Sigmoid colon (tissue), 7 donors: Measurements from ENCODE around the gene OLFML1. TPM values are rescaled to one million over a fixed set of nuclear protein-coding genes. Genes with fewer than 3 reads are reported as not detected.

Source experiments
- DNase-seq: peaks from one replicate; pipeline ENCODE4 v3.0.0-alpha.2; 2019
- H3K27ac ChIP-seq, 4 donors: fragments of 200-600 bp; sonication (generic); one replicate each; pipeline ENCODE4 v1.5.1; 2016 to 2019; ENCODE audit warnings: mild to moderate bottlenecking in 1 of 4
- H3K27me3 ChIP-seq, 3 donors: fragments of 200-600 bp; sonication (generic); one replicate each; pipeline ENCODE4 v1.5.1; 2019; ENCODE audit warnings: mild to moderate bottlenecking in 1 of 3
- H3K36me3 ChIP-seq, 4 donors: fragments of 200-600 bp; sonication (generic); one replicate each; pipeline ENCODE4 v1.5.1; 2016 to 2019
- H3K4me1 ChIP-seq, 4 donors: fragments of 200-600 bp; sonication (generic); one replicate each; pipeline ENCODE4 v1.5.1; 2017 to 2019
- H3K4me3 ChIP-seq, 4 donors: fragments of 200-600 bp; sonication (generic); one replicate each; pipeline ENCODE4 v1.5.1; 2017 to 2019; ENCODE audit warnings: mild to moderate bottlenecking in 2 of 4, moderate library complexity in 1 of 4
- H3K9me3 ChIP-seq, 4 donors: fragments of 200-600 bp in 3 of 4; sonication (generic) in 3 of 4; one replicate each; pipeline versions ENCODE4 v1.5.1 to v1.6.1; 2013 to 2019
- CTCF ChIP-seq, 4 experiments: fragments of 450-650 bp in 3 of 4; fragments of 200-600 bp in 1 of 4; IDR thresholded peaks; one replicate each; pipeline ENCODE4 v1.5.1; 2016 to 2019; ENCODE audit warnings: antibody characterized with exemption in 4 of 4, mild to moderate bottlenecking in 3 of 4, moderate library complexity in 2 of 4
- EP300 ChIP-seq, 4 donors: sonication (generic); formaldehyde crosslinking; IDR thresholded peaks; one replicate each; pipeline ENCODE4 v1.6.1; 2017; ENCODE audit warnings: antibody characterized with exemption in 4 of 4
- POLR2A ChIP-seq, 2 donors: fragments of 450-650 bp; IDR thresholded peaks; one replicate each; pipeline ENCODE4 v1.6.1; 2016; ENCODE audit warnings: antibody characterized with exemption in 2 of 2, mild to moderate bottlenecking in 2 of 2, moderate library complexity in 2 of 2
- POLR2AphosphoS5 ChIP-seq, 4 donors: sonication (generic); formaldehyde crosslinking; IDR thresholded peaks; one replicate each; pipeline ENCODE4 v1.6.1; 2017; ENCODE audit warnings: antibody characterized with exemption in 4 of 4
- WGBS, 2 donors: extraction: QIAGEN DNeasy Blood & Tissue Kit; methylation state at CpG; one replicate each; pipeline ENCODE4 v1.1.7; 2013; 5-methylcytosine and 5-hydroxymethylcytosine counted together
- intact Hi-C: fragments of 100-400 bp; cut with DNase I; formaldehyde crosslinking; loops from one replicate; pipeline ENCODE4 v1.15.1; 2023
- polyA plus RNA-seq, 3 donors: library from polyadenylated mRNA; stranded (reverse); fragments of 200-250 nt; gene quantifications; one replicate each; pipeline ENCODE4 v1.2.3, GENCODE V29; 2013
- total RNA-seq, 4 donors: library from RNA; depleted of rRNA; stranded (reverse); fragments of >200 nt; gene quantifications; one replicate each; pipeline ENCODE4 v1.1.0, GENCODE V29; 2016
- donor health status: healthy with polysubstance abuse.
- donor health status: Bipolar disorder and iron deficiency.
- donor health status: healthy.

The OLFML1 gene
- total and polyA plus RNA-seq, 7 donors, result 1.8 to 14.7 (median 4.9) TPM; not detected in 1

- intact Hi-C loops, result no loop called here
- no peak overlapping the region for H3K27ac ChIP-seq
- no peaks in the 10 kb centered on the region for H3K4me1 ChIP-seq
- no peaks in the 10 kb centered on the region for H3K27me3 ChIP-seq
- H3K9me3 ChIP-seq, result no peaks in the 10 kb centered on the region
- H3K4me3 ChIP-seq, result no peak overlapping the region
- no peak for DNase-seq
- 83 to 89% methylated on average over 8 of the region's 8 CpGs for WGBS, 2 donors
- H3K36me3 ChIP-seq, result no peaks in the 10 kb centered on the region
- TF ChIP-seq EP300 (IDR thresholded peaks at IDR 0.05) (no peak), POLR2AphosphoS5 (IDR thresholded peaks at IDR 0.05) (no peak), POLR2A (IDR thresholded peaks at IDR 0.05) (no peak), CTCF (IDR thresholded peaks at IDR 0.05) (no peak)
Observed at GRCh38 chr11:7533199-7534041, 48.1 kb downstream of the OLFML1 start.

GRCh38 chr11:7534042-7534378, 48.7 kb downstream of the OLFML1 start:
- Histone ChIP-seq H3K27ac (no peak overlapping the region), H3K36me3 (no peaks in the 10 kb centered on the region), H3K4me1 (no peaks in the 10 kb centered on the region), H3K9me3 (no peaks in the 10 kb centered on the region), H3K4me3 (no peak overlapping the region), H3K27me3 (no peaks in the 10 kb centered on the region)
- intact Hi-C loops, result no loop called here
- TF ChIP-seq EP300 (IDR thresholded peaks at IDR 0.05) (no peak), POLR2A (IDR thresholded peaks at IDR 0.05) (no peak), POLR2AphosphoS5 (IDR thresholded peaks at IDR 0.05) (no peak), CTCF (IDR thresholded peaks at IDR 0.05) (no peak)
- no peak for DNase-seq

GRCh38 chr11:7536100-7536499, 50.8 kb downstream of the OLFML1 start:
- H3K27ac ChIP-seq, result no peak overlapping the region
- H3K36me3 ChIP-seq, result no peaks in the 10 kb centered on the region
- intact Hi-C loops, result no loop called here
- H3K4me3 ChIP-seq, result no peak overlapping the region
- H3K27me3 ChIP-seq, result no peaks in the 10 kb centered on the region
- TF ChIP-seq EP300 (IDR thresholded peaks at IDR 0.05) (no peak), POLR2A (IDR thresholded peaks at IDR 0.05) (no peak), CTCF (IDR thresholded peaks at IDR 0.05) (no peak), POLR2AphosphoS5 (IDR thresholded peaks at IDR 0.05) (no peak)
- no peak for DNase-seq
- H3K4me1 ChIP-seq, result no peaks in the 10 kb centered on the region
- no peaks in the 10 kb centered on the region for H3K9me3 ChIP-seq
- 10 to 27% methylated on average over 8 of the region's 8 CpGs for WGBS, 2 donors

- intact Hi-C loops, result no loop called here
Observed at GRCh38 chr11:7537265-7537664, 52.0 kb downstream of the OLFML1 start.

More at GRCh38 chr11:7537265-7537664, 52.0 kb downstream of the OLFML1 start:
- DNase-seq, result no peak
- Histone ChIP-seq H3K27me3 (no peaks in the 10 kb centered on the region), H3K9me3 (no peaks in the 10 kb centered on the region), H3K27ac (no peak overlapping the region), H3K4me3 (no peak overlapping the region), H3K4me1 (no peaks in the 10 kb centered on the region), H3K36me3 (no peaks in the 10 kb centered on the region)
- 82 to 83% methylated on average over 6 of the region's 6 CpGs for WGBS, 2 donors
- TF ChIP-seq POLR2AphosphoS5 (IDR thresholded peaks at IDR 0.05) (no peak), EP300 (IDR thresholded peaks at IDR 0.05) (no peak), CTCF (IDR thresholded peaks at IDR 0.05) (no peak), POLR2A (IDR thresholded peaks at IDR 0.05) (no peak)
